Right lobe of liver (tissue), 4 donors: ENCODE data around the gene OR8J1.

Experiments used
- CTCF ChIP-seq, 4 donors: fragments of 200-600 bp in 3 of 4; fragments of 450-650 bp in 1 of 4; IDR thresholded peaks; one replicate each; pipeline versions ENCODE4 v1.5.1 to v1.8.0; 2016 to 2022; ENCODE audit warnings: antibody characterized with exemption in 4 of 4, mild to moderate bottlenecking in 2 of 4
- POLR2A ChIP-seq: fragments of 450-650 bp; IDR thresholded peaks from one replicate; pipeline ENCODE4 v1.6.1; 2017; ENCODE audit warnings: antibody characterized with exemption, mild to moderate bottlenecking
- donor health status: DM: no; HTN: no; CAD: no.
- donor health status: DM: no; HTN: no; CAD: no.
- donor health status: DM: no; HTN: yes; CAD: no.

- TF ChIP-seq CTCF (IDR thresholded peaks at IDR 0.05) = no peak
- TF ChIP-seq POLR2A = no peak
Observed at GRCh38 chr11:56375324-56375723, 21.2 kb downstream of the OR8J1 start, which contains the start of gene OR8U1.
